Measurements from ENCODE around the gene JTB. TPM values are rescaled to one million over a fixed set of nuclear protein-coding genes. Genes with fewer than 3 reads are reported as not detected.
A peak's percentile ranks its signal among the peaks of the same experiment; 100 is the strongest.

JTB gene
- polyA plus RNA-seq, 3 donors = 150 to 391 (median 312) TPM

GRCh38 chr1:153963030-153963849 lies 14.2 kb downstream of the JTB start, which contains the start of gene SLC39A1:
Gene SLC39A1, minus strand, starts transcription at chr1:153963537. Its CDS starts 822 bp downstream, at chr1:153962715.
- H3K4me3 Mint-ChIP-seq = peak within 1 kb of the TSS; percentile 79 to 91
- peak within 1 kb of the TSS; percentile 89 to 98 (median 94) for H3K27ac Mint-ChIP-seq
- Histone ChIP-seq H2AFZ (ENCODE audit: insufficient read depth, low read depth, low read length, poor library complexity, severe bottlenecking) (peak within 1 kb of the TSS; percentile 85), H3K4me2 (replicated peaks; ENCODE audit: extremely low read depth, low read length, poor library complexity, severe bottlenecking) (peak within 1 kb of the TSS; percentile 82), H3K9me3 (replicated peaks in 1 of 2; ENCODE audit: control insufficient read depth in 1 of 2, insufficient read depth in 1 of 2, low read length in 2 of 2) (no peaks in the 10 kb centered on the region), H3K27me3 (ENCODE audit: control insufficient read depth in 2 of 2, insufficient read depth in 2 of 2, low read length in 2 of 2) (no peaks in the 10 kb centered on the region), H3K4me1 (ENCODE audit: control insufficient read depth in 1 of 2, insufficient read depth in 2 of 2, low read length in 2 of 2) (peaks cover 65 to 78% of the 10 kb centered on the region in 2 donors), H3K9ac (ENCODE audit: insufficient read depth, low read length, poor library complexity, severe bottlenecking) (peak within 1 kb of the TSS; percentile 74), H4K20me1 (ENCODE audit: insufficient read depth, low read length) (peaks cover 13% of the 10 kb centered on the region), H3K27ac (ENCODE audit: low read depth in 1 of 2, low read length in 2 of 2) (peak within 1 kb of the TSS; percentile 90 to 95), H3K36me3 (replicated peaks in 1 of 2; ENCODE audit: control insufficient read depth in 1 of 2, insufficient read depth in 2 of 2, low read length in 2 of 2) (peaks cover 10 to 27% of the 10 kb centered on the region in 2 donors), H3K79me2 (ENCODE audit: insufficient read depth, low read length) (peaks cover 72% of the 10 kb centered on the region), H3K4me3 (replicated peaks in 1 of 3; ENCODE audit: low read depth in 2 of 3, low read length in 3 of 3) (peak within 1 kb of the TSS; percentile 53 to 91 (median 70))
- DNase-seq = peak; percentile 87 to 95 (median 94)
- WGBS (ENCODE audit: insufficient coverage) = under 1% methylated on average over 38 of the region's 54 CpGs
- TF ChIP-seq CTCF (IDR thresholded peaks at IDR 0.05) = no peak
- H3K4me1 Mint-ChIP-seq = peaks cover 68% of the 10 kb centered on the region
- peaks cover 0 to 2% (median 0%) of the 10 kb centered on the region in 3 donors for H3K27me3 Mint-ChIP-seq (ENCODE audit: low read depth in 3 of 3)
- peaks cover 0 to 2% (median 0%) of the 10 kb centered on the region in 7 donors for H3K9me3 Mint-ChIP-seq
- intact Hi-C loops (cut with micrococcal nuclease) = loop anchor here in 1 of 2 donors (2.0 to 5.0 kb wide), 2 partner anchors 16 to 171 kb away; partner anchors contain the start of gene DENND4B
- peaks cover 17 to 31% of the 10 kb centered on the region in 2 donors for H3K36me3 Mint-ChIP-seq
